Measurements from ENCODE around the gene TMIE. TPM values are rescaled to one million over a fixed set of nuclear protein-coding genes. Genes with fewer than 3 reads are reported as not detected.
"Not testable (repeated sequence)": the region's sequence is repeated elsewhere in the genome, so short reads cannot be mapped to it uniquely, and the experiment has no call there.

The TMIE gene
- total and polyA plus RNA-seq, 2 of the 13 experiments (the other 11 are each of a cell fraction or from before 2014, with no cell fraction given), result not detected

- TF ChIP-seq CTCF (CRISPR knock-in tag; IDR thresholded peaks at IDR 0.05) (no peak), FOXA3 (CRISPR knock-in tag; IDR thresholded peaks at IDR 0.05) (no peak), ZNF205 (CRISPR knock-in tag; IDR thresholded peaks at IDR 0.05) (no peak), MXI1 (IDR thresholded peaks at IDR 0.05; ENCODE audit: borderline replicate concordance, low read depth, low read length) (no peak), HDAC2 (CRISPR knock-in tag; IDR thresholded peaks at IDR 0.05) (no peak), SSRP1 (CRISPR knock-in tag; IDR thresholded peaks at IDR 0.05) (no peak), SMAD9 (CRISPR knock-in tag; IDR thresholded peaks at IDR 0.05) (no peak)
- TF ChIP-seq, protein P1, sequence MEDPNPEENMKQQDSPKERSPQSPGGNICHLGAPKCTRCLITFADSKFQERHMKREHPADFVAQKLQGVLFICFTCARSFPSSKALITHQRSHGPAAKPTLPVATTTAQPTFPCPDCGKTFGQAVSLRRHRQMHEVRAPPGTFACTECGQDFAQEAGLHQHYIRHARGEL (CRISPR knock-in tag; IDR thresholded peaks at IDR 0.05), result no peak
- TF ChIP-seq, protein P2, sequence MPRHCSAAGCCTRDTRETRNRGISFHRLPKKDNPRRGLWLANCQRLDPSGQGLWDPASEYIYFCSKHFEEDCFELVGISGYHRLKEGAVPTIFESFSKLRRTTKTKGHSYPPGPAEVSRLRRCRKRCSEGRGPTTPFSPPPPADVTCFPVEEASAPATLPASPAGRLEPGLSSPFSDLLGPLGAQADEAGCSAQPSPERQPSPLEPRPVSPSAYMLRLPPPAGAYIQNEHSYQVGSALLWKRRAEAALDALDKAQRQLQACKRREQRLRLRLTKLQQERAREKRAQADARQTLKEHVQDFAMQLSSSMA (CRISPR knock-in tag; IDR thresholded peaks at IDR 0.05), result no peak
Measured at GRCh38 chr3:46750555-46751038, 49.4 kb downstream of the TMIE start (continued).

- DNase-seq (ENCODE audit: low spot score); H3K79me2 ChIP-seq (ENCODE audit: insufficient read depth, low read length); BruUV-seq (replicated peaks); H3K4me1 ChIP-seq (ENCODE audit: insufficient read depth, low read length); H3K9ac ChIP-seq (ENCODE audit: insufficient read depth, low read depth, low read length); H3K27ac ChIP-seq (ENCODE audit: extremely low read length, insufficient read depth, low read length); CTCF ChIA-PET (ENCODE audit: low intra/inter-chr PET ratio, low total read pairs); H2AFZ ChIP-seq (ENCODE audit: low read length); H4K20me1 ChIP-seq (ENCODE audit: insufficient read depth, low read length); POLR2A ChIA-PET; H3K4me2 ChIP-seq (ENCODE audit: low read depth, low read length); H3K4me3 ChIP-seq (replicated peaks in 1 of 3; ENCODE audit: insufficient read depth in 1 of 3, low read depth in 2 of 3, low read length in 3 of 3); ATAC-seq; intact Hi-C loops (cut with micrococcal nuclease; ENCODE audit: unreplicated experiment); FAIRE-seq; H3K36me3 ChIP-seq (replicated peaks in 1 of 2; ENCODE audit: control insufficient read depth in 1 of 2, insufficient read depth in 2 of 2, low read length in 2 of 2); H3K9me3 ChIP-seq (ENCODE audit: low read length): not testable (repeated sequence)
- WGBS (ENCODE audit: low lambda C conversion rate), result 40% methylated on average over 3 of the region's 6 CpGs
- H3K27me3 ChIP-seq (ENCODE audit: control insufficient read depth in 1 of 2, insufficient read depth in 2 of 2, low read length in 2 of 2), result peaks cover 2 to 10% of the 10 kb centered on the region in 2 experiments; a peak in 3 of 5 replicates
- in situ Hi-C loops (cut with HindIII; ENCODE audit: extremely low pct_ligation_motif_present, low pct_unique_long_range_greater_than_20kb), result loop anchor here (5.0 kb wide), 1 partner anchor 59 kb away; no protein-coding TSS in a partner anchor
Measured at GRCh38 chr3:46753127-46753526, 51.9 kb downstream of the TMIE start.
